GM19023 (cell line): ENCODE data around the gene CD79A.
A peak's percentile ranks its signal among the peaks of the same experiment; 100 is the strongest.

ENCODE experiments used
- ATAC-seq: cut with Tn5 transposase; IDR thresholded peaks from one replicate; pipeline ENCODE4 v1.9.1; 2021; ENCODE audit warnings: mild to moderate bottlenecking, moderate library complexity; ENCODE audit not compliant: unreplicated experiment

The CD79A gene

DNA sequence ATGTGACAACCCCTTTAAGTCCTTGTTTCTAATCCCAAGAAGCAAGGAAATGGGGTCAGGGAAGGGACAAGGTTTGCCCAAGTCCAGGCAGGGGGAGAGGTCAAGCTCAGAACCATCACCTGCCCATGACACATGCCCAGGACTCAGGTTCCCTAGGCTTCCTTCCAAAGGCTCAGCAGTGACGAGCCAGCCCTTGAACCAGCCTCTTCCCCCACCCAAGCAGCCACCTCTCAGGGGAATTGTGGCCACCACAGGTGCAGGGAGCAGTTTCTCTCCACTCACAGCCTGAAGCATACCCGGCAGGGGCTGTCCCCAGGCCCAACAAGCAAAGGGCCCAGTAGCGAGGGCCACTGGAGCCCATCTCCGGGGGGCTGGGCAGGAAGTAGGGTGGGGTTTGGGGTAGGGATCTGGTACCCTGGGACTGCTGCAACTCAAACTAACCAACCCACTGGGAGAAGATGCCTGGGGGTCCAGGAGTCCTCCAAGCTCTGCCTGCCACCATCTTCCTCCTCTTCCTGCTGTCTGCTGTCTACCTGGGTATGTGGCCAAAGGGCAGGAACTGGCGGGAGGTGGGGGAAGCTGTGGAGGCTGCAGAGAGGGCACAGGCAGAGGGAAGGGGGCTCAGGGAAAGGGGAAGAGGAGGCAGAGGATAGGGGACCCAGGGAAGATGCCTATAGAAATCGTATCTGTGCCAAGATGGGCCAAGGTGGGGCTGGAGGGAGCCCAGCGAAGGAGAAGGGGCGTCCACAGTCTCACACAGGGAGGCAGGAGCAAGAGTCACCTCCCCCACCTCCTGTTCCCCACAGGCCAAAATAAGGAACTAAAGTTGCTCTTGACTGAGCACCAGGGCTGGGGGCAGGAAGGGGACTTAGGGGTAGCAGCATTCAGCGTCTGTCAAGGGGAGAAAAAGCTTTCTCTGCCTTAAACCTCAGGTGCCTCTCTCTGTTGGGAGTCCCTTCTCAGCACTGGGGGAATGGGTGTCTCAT is at the start of gene CD79A:
TSS of gene CD79A (plus strand) at position 433 of the 986 bp plus-strand sequence. CDS start at position 459, 26 bp downstream.
- ATAC-seq, result peak; percentile 66

GRCh38 chr19:41837981-41838708 is 38.9 kb upstream of the CD79A start:
- ATAC-seq, result no peak

GRCh38 chr19:41839211-41839610 is 37.9 kb upstream of the CD79A start:
- no peak for ATAC-seq

DNA sequence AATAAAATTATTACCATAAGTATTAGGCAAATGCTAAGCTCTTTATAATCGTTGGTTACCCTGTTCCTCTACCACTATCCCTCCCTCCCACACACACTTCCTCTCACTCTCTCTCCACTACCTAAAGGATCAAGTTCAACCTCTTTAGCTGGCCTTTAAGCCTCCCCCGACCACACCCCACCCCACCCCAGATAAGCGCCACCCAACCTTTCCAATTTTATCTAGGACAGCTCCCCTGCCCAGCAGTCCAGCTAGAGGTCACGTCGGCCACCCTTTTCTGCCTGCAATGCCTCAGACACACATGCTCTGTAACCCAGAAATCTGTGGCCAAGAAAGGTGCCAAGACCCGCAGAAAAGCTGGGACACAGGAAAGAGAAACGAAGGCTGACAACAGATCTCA is 33.7 kb upstream of the CD79A start:
- ATAC-seq, result no peak

- ATAC-seq, result no peak
Measured at GRCh38 chr19:41844601-41845000, 32.5 kb upstream of the CD79A start, which contains the start of gene LYPD4. Gene LYPD4, minus strand, starts transcription at chr19:41844683. Its CDS starts 5,398 bp downstream, at chr19:41839285.

DNA sequence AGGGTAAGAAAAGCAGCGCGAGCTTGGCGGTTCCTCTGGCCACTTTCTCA is 32.3 kb upstream of the CD79A start, which contains the start of gene DMRTC2:
TSS of gene DMRTC2 (plus strand) at position 42 of the 50 bp plus-strand sequence. CDS start 2,387 bp downstream, outside the sequence.
- no peak for ATAC-seq

- no peak for ATAC-seq
Measured at GRCh38 chr19:41845051-41845590, 32.0 kb upstream of the CD79A start.

DNA sequence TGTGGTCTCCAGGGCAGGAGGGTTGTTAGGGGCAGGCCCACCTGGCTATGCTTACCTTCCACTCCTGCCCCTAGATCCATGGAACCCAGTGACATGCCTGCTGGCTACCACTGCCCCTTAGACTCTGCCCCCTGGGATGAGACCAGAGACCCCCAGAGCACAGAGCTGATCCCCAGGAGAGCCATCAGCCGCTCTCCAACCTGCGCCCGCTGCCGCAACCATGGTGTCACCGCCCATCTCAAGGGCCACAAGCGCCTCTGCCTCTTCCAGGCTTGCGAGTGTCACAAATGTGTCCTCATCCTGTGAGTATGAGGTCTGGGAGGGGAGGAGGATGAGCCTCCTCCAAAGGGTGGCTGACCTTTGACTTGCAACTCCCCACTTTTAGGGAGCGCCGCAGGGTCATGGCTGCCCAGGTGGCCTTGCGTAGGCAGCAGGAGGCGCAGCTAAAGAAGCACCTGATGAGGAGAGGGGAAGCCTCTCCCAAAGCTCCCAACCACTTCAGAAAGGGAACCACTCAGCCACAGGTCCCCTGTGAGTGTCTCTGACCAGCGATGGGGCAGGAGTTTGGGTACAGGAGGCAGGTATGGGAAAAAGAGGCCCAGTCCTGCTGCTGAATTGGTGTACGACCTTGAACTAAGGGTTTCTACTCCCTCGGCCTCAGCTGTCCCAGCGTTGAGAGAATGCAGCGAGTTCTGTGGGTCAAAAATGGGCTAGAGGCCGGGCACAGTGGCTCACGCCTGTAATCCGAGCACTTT is 29.6 kb upstream of the CD79A start:
- ATAC-seq, result no peak

DNA sequence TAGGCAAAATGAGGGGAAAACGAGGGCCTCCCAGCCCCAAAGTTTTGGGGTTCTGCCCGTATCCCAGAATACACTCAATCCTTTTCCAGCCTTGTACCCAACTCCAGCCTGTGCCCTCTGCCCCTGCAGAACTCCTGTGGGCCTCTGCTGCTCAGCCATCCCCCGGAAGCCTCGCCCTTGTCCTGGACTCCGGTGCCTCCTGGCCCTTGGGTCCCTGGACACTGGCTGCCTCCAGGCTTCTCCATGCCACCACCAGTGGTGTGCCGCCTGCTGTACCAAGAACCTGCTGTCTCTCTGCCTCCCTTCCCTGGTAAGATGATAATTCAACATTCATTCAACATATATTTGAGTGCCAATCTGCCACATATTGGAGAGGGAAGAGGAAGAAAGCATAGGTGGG is 28.4 kb upstream of the CD79A start:
- ATAC-seq, result no peak

DNA sequence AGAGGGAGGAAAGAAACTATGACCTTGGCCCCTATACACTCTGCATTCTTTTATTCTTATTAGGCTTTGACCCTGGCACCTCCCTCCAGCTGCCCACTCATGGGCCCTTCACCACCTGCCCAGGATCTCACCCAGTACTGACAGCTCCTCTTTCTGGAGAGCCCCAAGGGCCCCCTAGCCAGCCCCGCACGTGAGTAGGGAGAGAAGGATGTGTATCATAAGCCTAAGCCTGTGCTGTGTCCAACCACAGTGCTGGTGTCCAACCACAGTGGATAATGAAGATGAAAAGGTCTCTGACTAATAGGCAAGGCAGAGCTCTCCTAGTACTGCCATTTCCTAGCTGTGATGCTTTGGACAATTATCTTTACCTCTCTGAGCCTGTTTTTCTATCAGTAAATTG is 28.0 kb upstream of the CD79A start:
- no peak for ATAC-seq

- no peak for ATAC-seq
Measured at GRCh38 chr19:41850381-41850780, 26.7 kb upstream of the CD79A start.

DNA sequence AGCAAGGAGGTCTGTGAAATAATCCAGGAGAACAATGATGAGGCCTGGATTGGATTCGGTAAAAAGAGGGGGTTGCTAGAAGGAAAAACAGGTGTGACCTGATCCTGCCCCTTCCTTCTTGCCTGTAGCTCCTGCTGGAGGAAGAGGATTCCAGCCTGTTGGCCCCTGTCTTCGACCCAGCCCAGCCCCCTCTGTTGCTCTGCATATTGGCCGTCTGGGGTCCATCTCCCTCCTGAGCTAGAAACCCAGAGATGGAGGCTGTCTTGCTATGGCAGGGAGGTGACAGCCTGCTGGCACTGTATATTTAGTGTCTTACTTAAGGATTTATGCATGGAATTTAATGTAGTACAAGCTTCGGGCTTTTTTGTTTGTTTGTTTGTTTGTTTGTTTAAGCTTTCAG is 25.6 kb upstream of the CD79A start:
- ATAC-seq, result no peak

- ATAC-seq, result no peak
Measured at GRCh38 chr19:41853344-41853743, 23.7 kb upstream of the CD79A start.

DNA sequence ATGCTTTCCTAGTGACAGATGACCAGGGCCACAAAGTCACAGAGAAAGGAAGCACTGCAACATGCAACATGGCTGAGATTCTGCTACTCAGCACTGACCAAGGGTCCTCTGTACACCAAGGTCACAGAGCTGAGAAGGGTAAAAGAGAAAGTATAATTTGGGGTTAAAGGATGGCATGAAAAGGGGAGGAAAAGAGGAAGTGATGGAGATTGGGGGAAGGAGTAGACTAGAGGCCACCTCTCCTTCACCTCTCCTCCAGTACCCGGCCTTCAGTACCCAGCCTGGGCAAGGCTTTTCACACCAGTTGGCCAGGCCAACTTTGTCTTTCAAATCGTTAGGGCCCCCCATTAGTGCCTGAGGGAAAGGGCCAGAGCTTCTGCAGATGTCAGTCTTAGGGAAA is 23.3 kb upstream of the CD79A start:
- ATAC-seq, result no peak

GRCh38 chr19:41859213-41859617 is 17.9 kb upstream of the CD79A start:
- ATAC-seq, result no peak

DNA sequence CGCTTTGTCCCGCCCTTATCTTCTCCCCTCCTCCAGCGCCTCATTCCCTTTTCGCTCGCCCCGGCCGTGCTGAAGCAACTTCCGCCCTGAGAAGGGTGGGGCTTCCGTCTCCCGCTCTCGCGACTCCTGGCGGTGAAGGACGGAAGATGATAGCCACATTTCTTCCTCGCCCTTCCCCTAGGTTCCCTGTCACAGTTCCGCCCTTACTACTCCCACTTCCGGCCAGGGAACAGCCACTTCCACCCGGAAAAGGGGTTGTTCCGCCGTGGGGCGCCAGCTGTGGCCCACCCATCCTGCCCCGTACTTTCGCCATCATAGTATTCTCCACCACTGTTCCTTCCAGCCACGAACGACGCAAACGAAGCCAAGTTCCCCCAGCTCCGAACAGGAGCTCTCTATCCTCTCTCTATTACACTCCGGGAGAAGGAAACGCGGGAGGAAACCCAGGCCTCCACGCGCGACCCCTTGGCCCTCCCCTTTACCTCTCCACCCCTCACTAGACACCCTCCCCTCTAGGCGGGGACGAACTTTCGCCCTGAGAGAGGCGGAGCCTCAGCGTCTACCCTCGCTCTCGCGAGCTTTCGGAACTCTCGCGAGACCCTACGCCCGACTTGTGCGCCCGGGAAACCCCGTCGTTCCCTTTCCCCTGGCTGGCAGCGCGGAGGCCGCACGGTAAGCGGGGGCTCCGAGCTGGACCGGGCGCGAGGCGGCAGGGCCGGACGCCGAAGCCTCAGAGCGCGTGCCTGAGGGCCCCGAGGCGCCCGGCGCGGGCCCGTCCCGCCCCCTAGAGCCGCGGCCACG is 17.3 kb upstream of the CD79A start, which contains the start of gene RPS19:
TSS of gene RPS19 (plus strand) at position 638 of the 801 bp plus-strand sequence. CDS start 520 bp downstream, outside the sequence.
- peak; percentile 81 for ATAC-seq

DNA sequence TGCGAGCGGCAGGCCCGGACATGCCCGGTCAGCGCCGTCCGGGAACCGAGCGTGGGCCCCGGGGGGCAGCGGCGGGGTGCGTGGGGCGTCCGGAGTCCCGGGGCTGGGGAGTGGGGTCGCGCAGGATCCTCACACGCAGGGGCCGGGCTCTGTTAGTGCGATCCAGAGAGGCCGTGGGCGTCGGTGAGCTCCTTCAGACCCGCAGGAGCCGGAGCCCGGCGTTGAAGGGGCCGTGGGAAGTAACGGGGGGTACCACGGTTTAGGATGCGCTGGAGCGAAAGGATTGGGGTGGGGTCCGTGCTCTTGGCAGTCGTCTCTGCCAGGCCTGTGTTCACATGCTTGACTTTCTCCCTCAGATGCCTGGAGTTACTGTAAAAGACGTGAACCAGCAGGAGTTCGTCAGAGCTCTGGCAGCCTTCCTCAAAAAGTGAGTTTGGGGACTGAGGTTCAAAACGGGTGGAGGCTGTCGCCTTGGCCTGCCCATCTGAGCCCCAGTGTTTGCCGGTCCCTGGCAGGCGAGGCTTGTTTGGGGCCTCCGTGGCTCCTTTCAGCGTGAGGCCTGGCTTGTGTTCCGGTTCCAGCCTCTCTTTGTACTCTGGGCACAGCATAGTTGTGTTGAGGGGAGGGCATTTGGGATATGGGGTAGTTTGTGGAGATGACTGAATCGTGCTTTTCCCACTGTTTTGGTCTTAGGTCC is 16.5 kb upstream of the CD79A start:
- ATAC-seq, result no peak

- ATAC-seq, result no peak
Measured at GRCh38 chr19:41861116-41861768, 15.8 kb upstream of the CD79A start.

GRCh38 chr19:41861846-41862245 is 15.2 kb upstream of the CD79A start:
- ATAC-seq, result no peak
